H9 (cell line): ENCODE measurements around the gene CPE. TPM values are rescaled to one million over a fixed set of nuclear protein-coding genes. Genes with fewer than 3 reads are reported as not detected.

Source experiments
- DNase-seq: peaks from one replicate; pipeline ENCODE4 v3.0.0-alpha.2; 2017
- H2AFZ ChIP-seq: one replicate; pipeline ENCODE4 v1.6.1; 2013; ENCODE audit warnings: mild to moderate bottlenecking, low read length, control low read depth, moderate library complexity
- H2AK5ac ChIP-seq: 2 replicates; pipeline ENCODE4 v1.6.1; 2013; ENCODE audit warnings: low read length, control low read depth, mixed read lengths; ENCODE audit not compliant: insufficient read length
- H2BK120ac ChIP-seq: one replicate; pipeline ENCODE4 v1.6.1; 2013; ENCODE audit warnings: low read depth, mild to moderate bottlenecking, low read length, control low read depth, inconsistent platforms; ENCODE audit not compliant: poor library complexity, severe bottlenecking
- H2BK12ac ChIP-seq: 2 replicates; pipeline ENCODE4 v1.6.1; 2013; ENCODE audit warnings: low read length, control low read depth, mixed read lengths, low read depth; ENCODE audit not compliant: insufficient read length
- H2BK15ac ChIP-seq: 2 replicates; pipeline ENCODE4 v1.6.1; 2013; ENCODE audit warnings: low read depth, low read length, control low read depth
- H2BK20ac ChIP-seq: one replicate; pipeline ENCODE4 v1.6.1; 2013; ENCODE audit warnings: low read depth, mild to moderate bottlenecking, low read length, control low read depth, inconsistent platforms; ENCODE audit not compliant: poor library complexity, severe bottlenecking
- H2BK5ac ChIP-seq: 2 replicates; pipeline ENCODE4 v1.6.1; 2013; ENCODE audit warnings: low read length, control low read depth, mixed read lengths; ENCODE audit not compliant: insufficient read length
- H3K14ac ChIP-seq: 2 replicates; pipeline ENCODE4 v1.6.1; 2013; ENCODE audit warnings: low read length, control low read depth; ENCODE audit not compliant: insufficient read depth
- H3K18ac ChIP-seq: 2 replicates; pipeline ENCODE4 v1.6.1; 2013; ENCODE audit warnings: low read depth, mild to moderate bottlenecking, mixed read lengths, low read length, control low read depth; ENCODE audit not compliant: insufficient read length
- H3K23ac ChIP-seq: 2 replicates; pipeline ENCODE4 v1.6.1; 2013; ENCODE audit warnings: low read length, control low read depth, mixed read lengths, low read depth; ENCODE audit not compliant: insufficient read length
- H3K23me2 ChIP-seq: 2 replicates; pipeline ENCODE4 v1.6.1; 2013; ENCODE audit warnings: low read depth, mild to moderate bottlenecking, mixed read lengths, low read length, control low read depth; ENCODE audit not compliant: insufficient read length, poor library complexity, severe bottlenecking
- H3K27ac ChIP-seq: 2 replicates; pipeline ENCODE4 v1.5.1; 2013; ENCODE audit warnings: low read length, control low read depth, mixed read lengths, low read depth; ENCODE audit not compliant: insufficient read length
- H3K27me3 ChIP-seq: 2 replicates; pipeline ENCODE4 v1.6.1; 2013; ENCODE audit warnings: low read length, control low read depth, inconsistent platforms; ENCODE audit not compliant: insufficient read depth
- H3K4ac ChIP-seq: 2 replicates; pipeline ENCODE4 v1.6.1; 2013; ENCODE audit warnings: low read depth, mild to moderate bottlenecking, control low read depth, inconsistent platforms, low read length, moderate library complexity
- H3K4me1 ChIP-seq: 2 replicates; pipeline ENCODE4 v1.6.1; 2013; ENCODE audit warnings: low read length, control low read depth, inconsistent platforms; ENCODE audit not compliant: insufficient read depth
- H3K4me2 ChIP-seq: 2 replicates; pipeline ENCODE4 v1.6.1; 2013; ENCODE audit warnings: low read length, control low read depth, mixed read lengths; ENCODE audit not compliant: insufficient read length, insufficient read depth
- H3K56ac ChIP-seq: 2 replicates; pipeline ENCODE4 v1.6.1; 2013; ENCODE audit warnings: low read depth, mild to moderate bottlenecking, mixed read lengths, low read length, control low read depth; ENCODE audit not compliant: insufficient read length
- H3K79me1 ChIP-seq: 2 replicates; pipeline ENCODE4 v1.6.1; 2013; ENCODE audit warnings: low read depth, mild to moderate bottlenecking, moderate library complexity, low read length, control low read depth, inconsistent platforms; ENCODE audit not compliant: insufficient read depth, poor library complexity, severe bottlenecking
- H3K79me2 ChIP-seq: 2 replicates; pipeline ENCODE4 v1.6.1; 2013; ENCODE audit warnings: low read length, control low read depth, inconsistent platforms; ENCODE audit not compliant: insufficient read depth
- H3K9ac ChIP-seq: 2 replicates; pipeline ENCODE4 v1.6.1; 2013; ENCODE audit warnings: low read length, control low read depth, mixed read lengths; ENCODE audit not compliant: insufficient read length; ENCODE audit errors: extremely low read depth
- H3K9me3 ChIP-seq: one replicate; pipeline ENCODE4 v1.6.1; 2013; ENCODE audit warnings: low read depth, low read length, inconsistent platforms; ENCODE audit not compliant: control insufficient read depth
- H3T11ph ChIP-seq: one replicate; pipeline ENCODE4 v1.6.1; 2013; ENCODE audit warnings: mild to moderate bottlenecking, low read length, control low read depth, inconsistent platforms
- H4K20me1 ChIP-seq: one replicate; pipeline ENCODE4 v1.6.1; 2013; ENCODE audit not compliant: control insufficient read depth, insufficient read length, insufficient read depth
- H4K5ac ChIP-seq: 2 replicates; pipeline ENCODE4 v1.6.1; 2013; ENCODE audit warnings: low read depth, mild to moderate bottlenecking, mixed read lengths, low read length, control low read depth; ENCODE audit not compliant: insufficient read length
- H4K8ac ChIP-seq: replicated peaks from 2 replicates; pipeline ENCODE4 v1.6.1; 2013; ENCODE audit warnings: low read length, control low read depth, mixed read lengths, low read depth; ENCODE audit not compliant: insufficient read length
- H4K91ac ChIP-seq: 2 replicates; pipeline ENCODE4 v1.6.1; 2013; ENCODE audit warnings: low read depth, mild to moderate bottlenecking, moderate library complexity, mixed read lengths, low read length, control low read depth; ENCODE audit not compliant: insufficient read length
- H3K27ac Mint-ChIP-seq, 3 experiments: 2 replicates in 2 of 3; 3 replicates in 1 of 3; pipeline ENCODE4 v1.8.0; 2020 to 2021; ENCODE audit warnings: mixed read lengths in 3 of 3, mild to moderate bottlenecking in 1 of 3, moderate library complexity in 1 of 3
- H3K27me3 Mint-ChIP-seq: 2 replicates; pipeline ENCODE4 v1.8.0; 2021; ENCODE audit warnings: low read depth, mild to moderate bottlenecking, moderate library complexity, mixed read lengths
- H3K36me3 Mint-ChIP-seq, 3 experiments: 2 replicates in 2 of 3; 3 replicates in 1 of 3; pipeline ENCODE4 v1.8.0; 2020 to 2021; ENCODE audit warnings: low read depth in 3 of 3, mixed read lengths in 3 of 3; ENCODE audit not compliant: insufficient read depth in 1 of 3
- H3K4me1 Mint-ChIP-seq, 2 experiments: 2 replicates each; pipeline ENCODE4 v1.8.0; 2020; ENCODE audit warnings: mixed read lengths in 2 of 2
- H3K4me3 Mint-ChIP-seq, 2 experiments: 2 replicates in 1 of 2; 3 replicates in 1 of 2; pipeline ENCODE4 v1.8.0; 2020 to 2021; ENCODE audit warnings: mild to moderate bottlenecking in 2 of 2, mixed read lengths in 2 of 2, moderate library complexity in 1 of 2
- H3K9me3 Mint-ChIP-seq, 2 experiments: 2 replicates in 1 of 2; 3 replicates in 1 of 2; pipeline ENCODE4 v1.8.0; 2020; ENCODE audit warnings: mild to moderate bottlenecking in 2 of 2, mixed read lengths in 2 of 2, moderate library complexity in 1 of 2
- CTCF ChIP-seq: fragments of 200-600 bp; sonication (generic); conservative IDR thresholded peaks from 3 replicates; pipeline ENCODE4 v1.8.0; 2021; ENCODE audit warnings: antibody characterized with exemption, mild to moderate bottlenecking
- WGBS: extraction: QIAGEN DNeasy Blood & Tissue Kit; methylation state at CpG from one replicate; pipeline ENCODE4 v1.1.7; 2013; ENCODE audit warnings: missing lambda C conversion rate, low lambda C conversion rate, mixed read lengths; ENCODE audit not compliant: insufficient read length; ENCODE audit errors: extremely low coverage; 5-methylcytosine and 5-hydroxymethylcytosine counted together
- total RNA-seq: library from RNA; stranded (reverse); gene quantifications from 2 replicates; pipeline ENCODE4 v1.2.1, GENCODE V29; 2021

The CPE gene
- total RNA-seq, 1 experiment from 2014 or later, result 10.0 TPM

- Histone ChIP-seq H3K56ac (no peak overlapping the region), H3K23ac (no peak overlapping the region), H3K4me2 (no peak overlapping the region), H3K79me2 (no peaks in the 10 kb centered on the region), H2BK12ac (no peak overlapping the region), H2BK120ac (no peak overlapping the region), H2BK5ac (no peak overlapping the region), H2AFZ (no peak overlapping the region), H3K27me3 (no peaks in the 10 kb centered on the region), H3K18ac (no peak overlapping the region), H3K4me1 (no peaks in the 10 kb centered on the region), H3K4ac (no peak overlapping the region), H2BK15ac (no peak overlapping the region), H3K14ac (no peak overlapping the region), H4K91ac (no peak overlapping the region), H4K5ac (no peak overlapping the region), H3K9me3 (no peaks in the 10 kb centered on the region), H3K9ac (no peak overlapping the region), H4K8ac (no peak overlapping the region), H3K23me2 (no peaks in the 10 kb centered on the region), H2BK20ac (no peak overlapping the region), H2AK5ac (no peak overlapping the region), H3K27ac (no peak overlapping the region), H3K79me1 (no peaks in the 10 kb centered on the region), H3T11ph (no peak overlapping the region), H4K20me1 (no peaks in the 10 kb centered on the region)
- Mint-ChIP-seq H3K27me3 (no peaks in the 10 kb centered on the region), H3K27ac (peak overlapping the region in 2 of 3 experiments; percentile 35 to 50; a peak in 2 of 7 replicates), H3K9me3 (no peaks in the 10 kb centered on the region), H3K36me3 (no peaks in the 10 kb centered on the region), H3K4me3 (no peak overlapping the region), H3K4me1 (peaks cover 0 to 3% of the 10 kb centered on the region in 2 experiments; a peak in 1 of 4 replicates)
- no peak for DNase-seq
- no CpG with 5 or more reads among the region's 10 CpGs for WGBS
- TF ChIP-seq CTCF, result no peak
Measured at GRCh38 chr4:165415910-165416309, 37.1 kb downstream of the CPE start.
